Endothelial cell of umbilical vein (primary cell): ENCODE data around the gene CPA1. TPM values are rescaled to one million over a fixed set of nuclear protein-coding genes. Genes with fewer than 3 reads are reported as not detected.

Experiments used
- BruUV-seq: library from RNA; stranded (reverse); fragments of 400-500 nt; replicated peaks from 2 replicates; lab custom pipeline; 2021; lab: Mats Ljungman, UMichigan
- CTCF ChIA-PET: fragments of 300-600, 350-600 bp; sonication (Branson Sonifier 250); formaldehyde crosslinking; loops from one replicate; lab custom pipeline; 2021; ENCODE audit warnings: antibody characterized with exemption, inconsistent platforms; lab: Charles Lee
- POLR2A ChIA-PET: fragments of 300-600, 350-600 bp; sonication (Branson Sonifier 250); formaldehyde crosslinking; loops from one replicate; lab custom pipeline; 2021; ENCODE audit warnings: antibody characterized with exemption, inconsistent platforms; lab: Charles Lee
- DNase-seq: peaks from one replicate; pipeline ENCODE4 v3.0.0-alpha.2; 2011; ENCODE audit warnings: low read depth, low spot score
- FAIRE-seq: peaks from 2 replicates; lab custom pipeline; 2011; peaks lifted over from hg19 to GRCh38; lab: Jason Lieb, UNC
- H2AFZ ChIP-seq: 2 replicates; pipeline ENCODE4 v1.6.0; 2012; ENCODE audit warnings: low read depth, low read length, control low read depth, inconsistent platforms
- H3K27ac ChIP-seq: 2 replicates; pipeline ENCODE4 v1.5.1; 2011; ENCODE audit warnings: low read depth, mild to moderate bottlenecking, control low read depth, low read length, moderate library complexity; ENCODE audit not compliant: insufficient read depth
- H3K27me3 ChIP-seq, 2 experiments: 2 replicates each; pipeline versions ENCODE4 v1.6.0 to v1.6.1; 2011; ENCODE audit warnings: low read length in 2 of 2, mixed read lengths in 1 of 2; ENCODE audit not compliant: control insufficient read depth in 2 of 2, insufficient read depth in 2 of 2
- H3K36me3 ChIP-seq, 2 experiments: 2 replicates in 1 of 2; 3 replicates in 1 of 2; pipeline ENCODE4 v1.5.1; 2011; ENCODE audit warnings: low read length in 2 of 2, mild to moderate bottlenecking in 1 of 2, moderate library complexity in 1 of 2; ENCODE audit not compliant: control insufficient read depth in 2 of 2, insufficient read depth in 2 of 2; ENCODE audit errors: extremely low read depth in 1 of 2
- H3K4me1 ChIP-seq: 3 replicates; pipeline ENCODE4 v1.5.1; 2011; ENCODE audit warnings: mild to moderate bottlenecking, low read length; ENCODE audit not compliant: control insufficient read depth, insufficient read depth; ENCODE audit errors: extremely low read depth
- H3K4me2 ChIP-seq: 2 replicates; pipeline ENCODE4 v1.6.1; 2011; ENCODE audit warnings: low read length, control low read depth, mixed read lengths; ENCODE audit not compliant: insufficient read depth
- H3K4me3 ChIP-seq, 3 experiments: fragments of 200-600 bp in 1 of 3; sonication (generic), shearing (Covaris generic) in 1 of 3; replicated peaks in 1 of 3; 2 replicates each; pipeline ENCODE4 v1.5.1; 2011 to 2016; ENCODE audit warnings: control low read depth in 3 of 3, low read length in 3 of 3, mild to moderate bottlenecking in 2 of 3, inconsistent platforms in 1 of 3, low read depth in 1 of 3, moderate library complexity in 1 of 3; ENCODE audit not compliant: insufficient read depth in 1 of 3
- H3K79me2 ChIP-seq: 2 replicates; pipeline ENCODE4 v1.6.0; 2012; ENCODE audit warnings: low read length, inconsistent platforms; ENCODE audit not compliant: control insufficient read depth, insufficient read depth
- H3K9ac ChIP-seq: replicated peaks from 2 replicates; pipeline ENCODE3; 2011; ENCODE audit warnings: low read length, control low read depth; ENCODE audit not compliant: insufficient read depth; ENCODE audit errors: extremely low read depth
- H3K9me1 ChIP-seq: replicated peaks from 3 replicates; pipeline ENCODE4 v1.6.0; 2011; ENCODE audit warnings: mild to moderate bottlenecking, low read length; ENCODE audit not compliant: control insufficient read depth, insufficient read depth; ENCODE audit errors: extremely low read depth
- H3K9me3 ChIP-seq: replicated peaks from 2 replicates; pipeline ENCODE4 v1.5.1; 2012; ENCODE audit warnings: low read length, inconsistent platforms; ENCODE audit not compliant: control insufficient read depth, insufficient read depth
- H4K20me1 ChIP-seq: replicated peaks from 2 replicates; pipeline ENCODE3; 2011; ENCODE audit warnings: mild to moderate bottlenecking, low read length; ENCODE audit not compliant: control insufficient read depth, insufficient read depth; ENCODE audit errors: extremely low read depth
- EZH2 ChIP-seq: IDR thresholded peaks from 2 replicates; pipeline ENCODE4 v1.6.1; 2012; ENCODE audit warnings: borderline replicate concordance, low read depth, mild to moderate bottlenecking, moderate library complexity, low read length, inconsistent platforms; ENCODE audit not compliant: severe bottlenecking
- FOS ChIP-seq: IDR thresholded peaks from 2 replicates; pipeline ENCODE4 v1.6.1; 2011; ENCODE audit warnings: mild to moderate bottlenecking, low read length, moderate library complexity, borderline replicate concordance; ENCODE audit not compliant: insufficient read depth
- JUN ChIP-seq: IDR thresholded peaks from 2 replicates; pipeline ENCODE4 v1.6.1; 2011; ENCODE audit warnings: borderline replicate concordance, low read depth; ENCODE audit not compliant: insufficient read length, insufficient read depth
- dilution Hi-C: fragments of 300-500 bp; cut with MboI; formaldehyde crosslinking; loops from one replicate; pipeline ENCODE4 v1.15.0; 2019; ENCODE audit warnings: low sequenced_read_pairs; ENCODE audit not compliant: extremely low pct_ligation_motif_present
- intact Hi-C: fragments of 100-400 bp; cut with micrococcal nuclease; formaldehyde crosslinking; loops from one replicate; pipeline ENCODE4 v1.10.0; 2022
- polyA plus RNA-seq, 4 experiments: library from polyadenylated mRNA; depleted of rRNA in 3 of 4; stranded (reverse) in 3 of 4; unstranded in 1 of 4; fragments of >200 nt; gene quantifications; 2 replicates each; pipeline versions ENCODE4 v1.2.1 to v1.2.3, GENCODE V29; 2011 to 2012; ENCODE audit warnings: missing spikeins in 1 of 4
- total RNA-seq: library from RNA; stranded (reverse); gene quantifications from 2 replicates; pipeline ENCODE4 v1.2.3, GENCODE V29; 2021

The CPA1 gene
- total and polyA plus RNA-seq, 2 donors (not counting 3 experiments of a cell fraction or from before 2014, with no cell fraction given) = not detected

DNA sequence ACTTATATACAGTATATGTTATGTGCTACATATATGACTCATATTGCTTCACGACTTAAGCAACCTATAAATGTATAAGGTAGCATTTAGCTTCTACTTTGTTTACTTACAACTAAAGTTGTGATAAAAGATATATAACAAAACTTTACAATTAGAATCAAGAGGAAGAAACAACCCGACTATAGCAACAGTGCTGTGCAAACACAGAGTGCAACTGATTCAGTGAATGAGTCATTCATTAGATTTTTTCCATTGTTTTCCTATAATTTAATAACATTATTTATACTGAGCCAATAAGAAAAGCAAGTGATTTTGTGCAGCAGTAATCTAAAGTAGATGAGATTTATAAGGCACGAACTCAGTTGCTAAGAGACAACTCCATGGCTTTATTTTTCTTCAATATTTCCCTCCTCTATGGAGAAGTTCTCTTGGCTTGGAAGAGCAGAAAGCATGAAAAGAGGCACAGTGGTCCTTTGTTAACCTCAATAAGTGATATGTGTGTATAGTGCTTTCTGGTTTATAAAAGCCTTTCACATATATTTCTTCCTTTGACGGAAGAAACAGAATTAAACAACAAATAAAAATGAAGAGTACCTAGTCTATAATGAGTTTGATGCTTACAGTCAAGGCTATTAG, 40.8 kb downstream of the CPA1 start:
- Histone ChIP-seq H3K27ac (no peak overlapping the region), H3K79me2 (no peaks in the 10 kb centered on the region), H3K9me1 (no peaks in the 10 kb centered on the region), H2AFZ (no peak overlapping the region), H3K4me3 (no peak overlapping the region), H3K9me3 (no peaks in the 10 kb centered on the region), H4K20me1 (no peaks in the 10 kb centered on the region), H3K4me2 (peak overlapping the region; percentile 9), H3K4me1 (peaks cover 3% of the 10 kb centered on the region), H3K36me3 (no peaks in the 10 kb centered on the region), H3K9ac (no peak overlapping the region), H3K27me3 (no peaks in the 10 kb centered on the region)
- ChIA-PET CTCF (interaction anchor here (1.3 kb wide), 1 partner anchor 10 kb away, joined by 3 read pairs; no protein-coding TSS in a partner anchor), POLR2A (no interaction called here)
- peak; percentile 83 for DNase-seq
- TF ChIP-seq FOS (peak; percentile 89), EZH2 (no peak), JUN (peak; percentile 70)
- no peak for FAIRE-seq
- dilution Hi-C loops (no loop called here), intact Hi-C loops (no loop called here)
- BruUV-seq = no TSS peak

DNA sequence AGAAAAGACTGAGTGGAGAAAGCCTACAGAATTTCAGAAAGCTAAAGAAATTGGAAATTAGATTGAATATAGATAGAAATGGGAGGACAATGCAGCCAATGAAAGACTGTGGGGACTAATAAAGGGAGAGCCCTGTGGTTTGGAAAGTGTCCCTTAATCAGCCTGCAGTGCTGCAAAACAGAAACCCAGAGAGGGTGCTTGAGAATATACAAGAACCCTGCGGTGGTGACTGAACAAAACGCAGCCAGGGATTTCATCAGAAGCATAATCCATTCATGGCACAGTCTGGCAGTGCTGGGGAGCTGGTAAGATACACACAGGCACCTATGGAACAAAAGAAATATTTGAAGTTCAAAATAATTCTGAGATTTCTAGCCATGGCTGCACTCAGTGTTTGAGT, 41.4 kb downstream of the CPA1 start:
- intact Hi-C loops = no loop called here
- no peaks in the 10 kb centered on the region for H3K9me1 ChIP-seq
- dilution Hi-C loops = no loop called here
- DNase-seq (no peak), FAIRE-seq (no peak)
- H3K79me2 ChIP-seq = no peaks in the 10 kb centered on the region
- H3K27ac ChIP-seq = no peak overlapping the region
- no peak overlapping the region for H3K9ac ChIP-seq
- no peaks in the 10 kb centered on the region for H4K20me1 ChIP-seq
- H3K36me3 ChIP-seq = peaks cover 0 to under 1% of the 10 kb centered on the region in 2 experiments
- ChIA-PET CTCF (interaction anchor here (1.3 kb wide), 1 partner anchor 9 kb away, joined by 3 read pairs; no protein-coding TSS in a partner anchor), POLR2A (no interaction called here)
- H3K27me3 ChIP-seq = no peaks in the 10 kb centered on the region
- no peak for TF ChIP-seq JUN
- no peaks in the 10 kb centered on the region for H3K9me3 ChIP-seq
- peaks cover 3% of the 10 kb centered on the region for H3K4me1 ChIP-seq
- no TSS peak for BruUV-seq
- no peak overlapping the region for H2AFZ ChIP-seq
- no peak overlapping the region for H3K4me2 ChIP-seq
- H3K4me3 ChIP-seq = no peak overlapping the region
